Kidney epithelial cell (primary cell): Measurements from ENCODE around the gene ZIC3. TPM values are rescaled to one million over a fixed set of nuclear protein-coding genes. Genes with fewer than 3 reads are reported as not detected.
A peak's percentile ranks its signal among the peaks of the same experiment; 100 is the strongest.

Source experiments
- DNase-seq: peaks from one replicate; pipeline ENCODE4 v3.0.0-alpha.2; 2010; ENCODE audit warnings: low read depth
- H3K27me3 ChIP-seq: 2 replicates; pipeline ENCODE4 v1.6.0; 2011; ENCODE audit warnings: low read length; ENCODE audit not compliant: control insufficient read depth, insufficient read depth
- H3K36me3 ChIP-seq: 2 replicates; pipeline ENCODE4 v1.5.1; 2011; ENCODE audit warnings: low read length; ENCODE audit not compliant: control insufficient read depth, insufficient read depth
- H3K4me3 ChIP-seq: 2 replicates; pipeline ENCODE4 v1.5.1; 2011; ENCODE audit warnings: low read depth, mild to moderate bottlenecking, control low read depth, low read length
- CTCF ChIP-seq: IDR thresholded peaks from 2 replicates; pipeline ENCODE4 v1.5.1; 2011; ENCODE audit warnings: mild to moderate bottlenecking, moderate library complexity, low read length, control low read depth, inconsistent platforms; ENCODE audit not compliant: insufficient read depth, poor library complexity, severe bottlenecking
- total RNA-seq: library from RNA; depleted of rRNA; stranded (reverse); fragments of >200 nt; gene quantifications from 2 replicates; pipeline ENCODE4 v1.2.3, GENCODE V29; 2015

ZIC3 gene
- total RNA-seq, 1 donor from 2014 or later, result not detected

GRCh38 chrX:137565318-137565904, 516 bp upstream of the ZIC3 start:
- H3K4me3 ChIP-seq, result peak overlapping the region; percentile 30
- no peak for TF ChIP-seq CTCF
- no peak for DNase-seq
- peaks cover 56% of the 10 kb centered on the region for H3K27me3 ChIP-seq
- no peaks in the 10 kb centered on the region for H3K36me3 ChIP-seq

GRCh38 chrX:137566746-137567679, 1.1 kb downstream of the ZIC3 start:
- H3K36me3 ChIP-seq, result no peaks in the 10 kb centered on the region
- no peak overlapping the region for H3K4me3 ChIP-seq
- DNase-seq, result no peak
- no peak for TF ChIP-seq CTCF
- H3K27me3 ChIP-seq, result peaks cover 56% of the 10 kb centered on the region

GRCh38 chrX:137567682-137568232, 1.8 kb downstream of the ZIC3 start:
- H3K4me3 ChIP-seq, result no peak overlapping the region
- H3K36me3 ChIP-seq, result no peaks in the 10 kb centered on the region
- TF ChIP-seq CTCF, result no peak
- no peak for DNase-seq
- H3K27me3 ChIP-seq, result peaks cover 56% of the 10 kb centered on the region

- Histone ChIP-seq H3K27me3 (peaks cover 60% of the 10 kb centered on the region), H3K4me3 (no peak overlapping the region), H3K36me3 (no peaks in the 10 kb centered on the region)
- no peak for DNase-seq
- no peak for TF ChIP-seq CTCF
These were observed 3.0 kb downstream of the ZIC3 start for GRCh38 chrX:137568741-137569469.

GRCh38 chrX:137569470-137569891, 3.6 kb downstream of the ZIC3 start:
- no peak overlapping the region for H3K4me3 ChIP-seq
- no peak for TF ChIP-seq CTCF
- no peaks in the 10 kb centered on the region for H3K36me3 ChIP-seq
- H3K27me3 ChIP-seq, result peaks cover 61% of the 10 kb centered on the region
- DNase-seq, result no peak
